Mesothelial cell of epicardium (in vitro differentiated cells): ENCODE results near the gene CSK. TPM values are rescaled to one million over a fixed set of nuclear protein-coding genes. Genes with fewer than 3 reads are reported as not detected.

Experiments used
- DNase-seq, 2 experiments: peaks; one replicate each; pipeline ENCODE4 v3.0.0; 2021; ENCODE audit warnings: low spot score in 2 of 2; ENCODE audit not compliant: unreplicated experiment in 2 of 2
- H3K27ac Mint-ChIP-seq: 2 replicates; pipeline ENCODE4 v1.8.0; 2021; ENCODE audit warnings: mixed read lengths
- H3K27me3 Mint-ChIP-seq: 2 replicates; pipeline ENCODE4 v1.8.0; 2021; ENCODE audit warnings: low read depth, mixed read lengths
- H3K36me3 Mint-ChIP-seq: 2 replicates; pipeline ENCODE4 v1.8.0; 2021; ENCODE audit warnings: mixed read lengths
- H3K4me1 Mint-ChIP-seq: 2 replicates; pipeline ENCODE4 v1.8.0; 2021; ENCODE audit warnings: mixed read lengths
- H3K4me3 Mint-ChIP-seq: 2 replicates; pipeline ENCODE4 v1.8.0; 2021; ENCODE audit warnings: mild to moderate bottlenecking, moderate library complexity, mixed read lengths
- H3K9me3 Mint-ChIP-seq: 2 replicates; pipeline ENCODE4 v1.8.0; 2021; ENCODE audit warnings: mixed read lengths
- CTCF ChIP-seq: fragments of 200-600 bp; sonication (generic); IDR thresholded peaks from one replicate; pipeline ENCODE4 v1.5.0; 2021; ENCODE audit warnings: antibody characterized with exemption; ENCODE audit not compliant: unreplicated experiment
- total RNA-seq: library from RNA; stranded (reverse); gene quantifications from 3 replicates; pipeline ENCODE4 v1.2.1, GENCODE V29; 2021

Gene CSK
- total RNA-seq, 1 donor from 2014 or later, result 58.1 TPM

DNA sequence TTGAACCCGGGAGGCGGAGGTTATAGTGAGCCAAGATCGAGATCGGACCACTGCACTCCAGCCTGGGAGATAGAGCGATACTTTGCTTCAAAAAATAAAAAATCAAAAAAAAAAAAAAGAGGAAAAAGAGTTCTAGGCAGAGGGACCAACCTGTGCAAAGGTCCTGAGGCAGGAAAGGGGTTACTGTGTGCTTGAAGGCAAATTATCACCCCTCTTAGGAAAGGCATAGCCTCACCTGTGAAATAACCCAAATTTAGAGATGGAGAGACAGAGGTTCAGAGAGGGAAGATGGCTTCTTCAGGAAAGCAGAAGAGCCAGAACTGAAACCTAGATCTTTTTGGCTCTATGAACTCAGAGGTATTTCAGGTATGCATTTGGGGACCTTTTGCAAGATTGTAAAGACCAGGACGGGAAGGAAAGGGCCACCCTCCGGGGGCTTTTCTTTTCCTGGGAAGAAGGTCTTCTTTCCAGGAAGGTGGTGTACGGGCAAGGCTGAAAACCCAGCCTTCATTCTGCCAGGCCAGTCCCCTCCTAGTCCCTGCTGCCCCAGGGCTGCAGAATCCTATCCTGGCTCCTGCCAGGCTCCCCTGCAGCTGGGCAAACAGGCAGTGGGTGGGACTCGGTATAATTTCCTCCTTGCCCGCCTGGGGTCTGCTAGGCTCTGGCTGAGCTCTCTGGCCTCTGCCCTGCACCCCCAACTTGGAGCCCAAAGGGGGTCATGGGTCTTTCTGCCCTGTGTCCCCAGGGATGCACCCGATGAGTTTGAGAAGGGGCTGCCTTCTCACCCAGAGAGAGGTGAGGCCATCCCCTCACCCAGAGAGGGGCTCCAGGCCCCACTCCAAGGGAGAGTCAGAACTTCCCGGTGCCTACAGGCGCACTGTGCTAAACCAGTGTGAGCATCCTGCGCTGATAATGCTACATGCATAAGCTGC, 14.4 kb upstream of the CSK start:
- no peak for DNase-seq
- no peak for TF ChIP-seq CTCF
- H3K36me3 Mint-ChIP-seq, result no peaks in the 10 kb centered on the region
- H3K27ac Mint-ChIP-seq, result no peak overlapping the region
- no peaks in the 10 kb centered on the region for H3K9me3 Mint-ChIP-seq
- H3K4me1 Mint-ChIP-seq, result peaks cover 8% of the 10 kb centered on the region
- H3K4me3 Mint-ChIP-seq, result no peak overlapping the region
- H3K27me3 Mint-ChIP-seq, result peaks cover 18% of the 10 kb centered on the region

DNA sequence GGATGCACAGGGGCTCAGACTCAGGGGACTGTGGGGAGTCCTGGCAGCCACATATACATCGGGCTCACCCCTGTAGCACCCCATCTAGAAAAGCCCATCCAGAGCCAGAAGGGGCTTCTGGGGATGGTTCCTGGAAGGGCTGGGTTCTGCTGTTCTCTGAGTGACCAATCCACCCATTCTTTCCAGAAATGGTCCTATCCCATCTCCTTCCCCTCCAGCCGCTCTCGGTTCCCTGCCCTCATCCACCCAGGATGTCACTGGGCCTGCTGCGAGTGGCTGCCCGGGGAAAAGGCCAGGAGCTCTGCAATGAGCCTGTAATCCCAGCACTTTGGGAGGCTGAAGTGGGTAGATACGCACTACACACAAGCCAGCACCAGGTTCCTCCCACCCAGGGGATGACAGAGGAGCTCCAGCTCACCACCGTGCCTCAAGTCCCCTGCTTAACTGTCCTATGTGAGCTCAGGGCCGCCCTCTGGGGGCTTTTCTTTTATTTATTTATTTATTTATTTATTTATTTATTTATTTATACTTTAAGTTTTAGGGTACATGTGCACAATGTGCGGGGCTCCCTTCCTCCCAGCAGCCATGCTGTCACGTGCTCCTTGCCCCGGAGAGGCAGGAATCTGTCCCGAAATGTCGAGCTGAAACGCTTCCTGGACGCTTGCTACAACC, 13.6 kb upstream of the CSK start:
- DNase-seq, result no peak
- peaks cover 6% of the 10 kb centered on the region for H3K4me1 Mint-ChIP-seq
- no peaks in the 10 kb centered on the region for H3K36me3 Mint-ChIP-seq
- peak overlapping the region; percentile 35 for H3K4me3 Mint-ChIP-seq
- no peak overlapping the region for H3K27ac Mint-ChIP-seq
- no peaks in the 10 kb centered on the region for H3K9me3 Mint-ChIP-seq
- no peak for TF ChIP-seq CTCF
- peaks cover 18% of the 10 kb centered on the region for H3K27me3 Mint-ChIP-seq

DNA sequence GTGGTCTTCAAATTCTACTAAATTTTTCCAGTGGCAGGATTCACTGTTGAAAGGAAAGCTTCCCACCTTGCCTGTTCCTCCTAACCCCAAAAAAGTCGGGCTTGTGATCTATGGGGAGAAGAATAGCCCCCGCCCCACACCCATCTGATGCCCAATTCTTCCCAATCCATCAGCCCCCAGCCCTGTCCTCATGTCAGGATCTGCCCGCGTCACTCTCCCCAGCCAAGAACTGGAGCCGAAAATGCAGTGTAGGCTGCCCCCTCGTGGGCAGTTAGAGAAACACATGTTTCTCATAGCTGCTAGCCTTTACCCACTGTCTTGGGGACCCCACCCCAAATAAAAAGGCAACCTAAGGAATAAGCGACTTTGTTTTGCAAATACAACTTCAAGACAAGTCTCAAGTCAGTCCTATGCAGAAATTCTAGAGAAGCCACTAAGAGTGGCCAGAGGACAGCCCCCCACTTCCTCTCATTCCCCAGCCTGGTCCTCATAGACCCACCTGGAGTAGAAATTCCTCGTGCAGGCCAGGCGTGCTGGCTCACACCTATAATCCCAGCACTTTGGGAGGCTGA, 13.0 kb upstream of the CSK start:
- Mint-ChIP-seq H3K4me3 (peak overlapping the region; percentile 35), H3K36me3 (no peaks in the 10 kb centered on the region), H3K9me3 (no peaks in the 10 kb centered on the region), H3K27ac (no peak overlapping the region), H3K27me3 (peaks cover 18% of the 10 kb centered on the region), H3K4me1 (peaks cover 6% of the 10 kb centered on the region)
- peak in 1 of 2 experiments; percentile 80 for DNase-seq
- peak; percentile 93 for TF ChIP-seq CTCF

DNA sequence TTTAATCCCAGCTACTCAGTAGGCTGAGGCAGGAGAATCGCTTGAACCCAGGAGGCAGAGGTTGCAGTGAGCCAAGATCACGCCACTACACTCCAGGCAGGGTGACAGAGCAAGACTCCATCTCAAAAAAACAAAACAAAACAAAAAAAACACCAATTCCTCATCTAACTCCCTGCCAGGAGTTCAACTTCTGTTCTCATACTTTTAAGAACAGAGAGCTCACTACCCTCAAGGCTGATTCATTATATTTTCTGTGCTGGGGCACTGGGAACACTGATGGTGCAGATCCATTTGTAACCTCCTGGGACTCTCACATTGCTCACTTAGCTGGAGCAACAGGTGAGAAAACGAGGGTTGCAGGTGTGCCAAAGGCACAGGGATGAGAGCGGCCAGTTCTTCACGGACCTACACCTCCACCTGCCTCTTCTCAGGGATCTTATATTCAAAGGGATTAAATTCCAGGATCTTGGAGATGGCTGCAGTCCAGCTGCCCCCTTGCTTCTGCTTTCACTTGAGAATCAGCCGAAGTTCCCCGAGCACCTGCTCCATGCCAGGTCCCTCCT, 12.3 kb upstream of the CSK start:
- peaks cover 18% of the 10 kb centered on the region for H3K27me3 Mint-ChIP-seq
- H3K4me1 Mint-ChIP-seq, result peaks cover 6% of the 10 kb centered on the region
- no peaks in the 10 kb centered on the region for H3K36me3 Mint-ChIP-seq
- H3K4me3 Mint-ChIP-seq, result no peak overlapping the region
- H3K9me3 Mint-ChIP-seq, result no peaks in the 10 kb centered on the region
- no peak for DNase-seq
- no peak overlapping the region for H3K27ac Mint-ChIP-seq
- TF ChIP-seq CTCF, result no peak

GRCh38 chr15:74770211-74770903, 11.5 kb upstream of the CSK start:
- Mint-ChIP-seq H3K4me1 (peaks cover 4% of the 10 kb centered on the region), H3K27ac (no peak overlapping the region), H3K4me3 (no peak overlapping the region), H3K9me3 (no peaks in the 10 kb centered on the region), H3K36me3 (no peaks in the 10 kb centered on the region), H3K27me3 (peaks cover 18% of the 10 kb centered on the region)
- TF ChIP-seq CTCF, result no peak
- DNase-seq, result no peak
